ENCODE data around the gene RGS7.

Gene RGS7

GRCh38 chr1:241077386-241078147, 279.4 kb downstream of the RGS7 start:
- no peak for DNase-seq
- H3K4me2 ChIP-seq (ENCODE audit: low read length), result no peak overlapping the region
- H2BK5ac ChIP-seq (ENCODE audit: low read length), result no peak overlapping the region
- H2BK15ac ChIP-seq (replicated peaks; ENCODE audit: low read depth), result no peak overlapping the region
- H3K4me1 ChIP-seq (ENCODE audit: control insufficient read depth, low read depth, low read length), result no peaks in the 10 kb centered on the region
- H3K79me1 ChIP-seq (ENCODE audit: low read length), result no peaks in the 10 kb centered on the region
- H3K4me3 ChIP-seq (ENCODE audit: low read length), result no peak overlapping the region
- no peaks in the 10 kb centered on the region for H3K79me2 ChIP-seq (ENCODE audit: control insufficient read depth, insufficient read depth, low read length)
- no peak overlapping the region for H2AK5ac ChIP-seq (ENCODE audit: low read length)
- no peak overlapping the region for H4K8ac ChIP-seq (ENCODE audit: low read depth, low read length)
- no peak overlapping the region for H3K56ac ChIP-seq (ENCODE audit: low read length)
- H4K5ac ChIP-seq (ENCODE audit: low read length), result no peak overlapping the region
- no peaks in the 10 kb centered on the region for H3K36me3 ChIP-seq (ENCODE audit: control insufficient read depth, insufficient read depth, low read length)
- no peak overlapping the region for H3K18ac ChIP-seq (ENCODE audit: low read length)
- H3K23ac ChIP-seq (ENCODE audit: low read length), result no peak overlapping the region
- no peak overlapping the region for H2BK120ac ChIP-seq (ENCODE audit: low read depth, low read length)
- no peaks in the 10 kb centered on the region for H3K27me3 ChIP-seq (ENCODE audit: insufficient read depth, low read length, poor library complexity)
- no CpG with 5 or more reads among the region's 11 CpGs for WGBS (ENCODE audit: extremely low coverage, insufficient coverage, low lambda C conversion rate)
- no peak overlapping the region for H3K27ac ChIP-seq (ENCODE audit: low read depth, low read length)
- no peak overlapping the region for H3K9ac ChIP-seq (ENCODE audit: low read length)
- no peak overlapping the region for H3K4ac ChIP-seq (ENCODE audit: low read depth, low read length)

- Histone ChIP-seq H3K23ac (ENCODE audit: low read length) (no peak overlapping the region), H3K56ac (ENCODE audit: low read length) (no peak overlapping the region), H3K36me3 (ENCODE audit: control insufficient read depth, insufficient read depth, low read length) (no peaks in the 10 kb centered on the region), H3K27me3 (ENCODE audit: insufficient read depth, low read length, poor library complexity) (no peaks in the 10 kb centered on the region), H4K8ac (ENCODE audit: low read depth, low read length) (no peak overlapping the region), H3K79me1 (ENCODE audit: low read length) (no peaks in the 10 kb centered on the region), H3K4ac (ENCODE audit: low read depth, low read length) (peak overlapping the region; percentile 36), H2BK120ac (ENCODE audit: low read depth, low read length) (no peak overlapping the region), H3K79me2 (ENCODE audit: control insufficient read depth, insufficient read depth, low read length) (no peaks in the 10 kb centered on the region), H3K18ac (ENCODE audit: low read length) (no peak overlapping the region), H3K9ac (ENCODE audit: low read length) (no peak overlapping the region), H4K5ac (ENCODE audit: low read length) (no peak overlapping the region), H3K4me2 (ENCODE audit: low read length) (no peak overlapping the region), H2BK5ac (ENCODE audit: low read length) (no peak overlapping the region), H3K4me1 (ENCODE audit: control insufficient read depth, low read depth, low read length) (no peaks in the 10 kb centered on the region), H2BK15ac (replicated peaks; ENCODE audit: low read depth) (no peak overlapping the region), H3K27ac (ENCODE audit: low read depth, low read length) (no peak overlapping the region), H3K4me3 (ENCODE audit: low read length) (no peak overlapping the region), H2AK5ac (ENCODE audit: low read length) (no peak overlapping the region)
- no CpG with 5 or more reads among the region's 6 CpGs for WGBS (ENCODE audit: extremely low coverage, insufficient coverage, low lambda C conversion rate)
- no peak for DNase-seq
Observed at GRCh38 chr1:241074507-241074906, 282.5 kb downstream of the RGS7 start.

GRCh38 chr1:241068359-241068758, 288.6 kb downstream of the RGS7 start:
- Histone ChIP-seq H3K4me3 (ENCODE audit: low read length) (no peak overlapping the region), H2BK120ac (ENCODE audit: low read depth, low read length) (no peak overlapping the region), H3K4me2 (ENCODE audit: low read length) (no peak overlapping the region), H3K56ac (ENCODE audit: low read length) (no peak overlapping the region), H3K79me1 (ENCODE audit: low read length) (no peaks in the 10 kb centered on the region), H2BK5ac (ENCODE audit: low read length) (no peak overlapping the region), H3K18ac (ENCODE audit: low read length) (no peak overlapping the region), H3K27me3 (ENCODE audit: insufficient read depth, low read length, poor library complexity) (no peaks in the 10 kb centered on the region), H4K5ac (ENCODE audit: low read length) (no peak overlapping the region), H3K79me2 (ENCODE audit: control insufficient read depth, insufficient read depth, low read length) (no peaks in the 10 kb centered on the region), H4K8ac (ENCODE audit: low read depth, low read length) (no peak overlapping the region), H2BK15ac (replicated peaks; ENCODE audit: low read depth) (no peak overlapping the region), H3K4ac (ENCODE audit: low read depth, low read length) (no peak overlapping the region), H3K9ac (ENCODE audit: low read length) (no peak overlapping the region), H3K4me1 (ENCODE audit: control insufficient read depth, low read depth, low read length) (no peaks in the 10 kb centered on the region), H2AK5ac (ENCODE audit: low read length) (no peak overlapping the region), H3K23ac (ENCODE audit: low read length) (no peak overlapping the region), H3K27ac (ENCODE audit: low read depth, low read length) (no peak overlapping the region), H3K36me3 (ENCODE audit: control insufficient read depth, insufficient read depth, low read length) (no peaks in the 10 kb centered on the region)
- WGBS (ENCODE audit: extremely low coverage, insufficient coverage, low lambda C conversion rate), result no CpG with 5 or more reads among the region's 2 CpGs
- DNase-seq, result no peak

- Histone ChIP-seq H3K79me1 (ENCODE audit: low read length) (no peaks in the 10 kb centered on the region), H3K4me1 (ENCODE audit: control insufficient read depth, low read depth, low read length) (no peaks in the 10 kb centered on the region), H3K9ac (ENCODE audit: low read length) (no peak overlapping the region), H3K27ac (ENCODE audit: low read depth, low read length) (no peak overlapping the region), H3K56ac (ENCODE audit: low read length) (no peak overlapping the region), H4K8ac (ENCODE audit: low read depth, low read length) (no peak overlapping the region), H2BK5ac (ENCODE audit: low read length) (no peak overlapping the region), H4K5ac (ENCODE audit: low read length) (no peak overlapping the region), H3K27me3 (ENCODE audit: insufficient read depth, low read length, poor library complexity) (no peaks in the 10 kb centered on the region), H2BK15ac (replicated peaks; ENCODE audit: low read depth) (no peak overlapping the region), H3K18ac (ENCODE audit: low read length) (no peak overlapping the region), H2AK5ac (ENCODE audit: low read length) (no peak overlapping the region), H3K4me2 (ENCODE audit: low read length) (no peak overlapping the region), H3K4ac (ENCODE audit: low read depth, low read length) (no peak overlapping the region), H3K36me3 (ENCODE audit: control insufficient read depth, insufficient read depth, low read length) (no peaks in the 10 kb centered on the region), H2BK120ac (ENCODE audit: low read depth, low read length) (no peak overlapping the region), H3K23ac (ENCODE audit: low read length) (no peak overlapping the region), H3K4me3 (ENCODE audit: low read length) (no peak overlapping the region), H3K79me2 (ENCODE audit: control insufficient read depth, insufficient read depth, low read length) (no peaks in the 10 kb centered on the region)
- no CpG with 5 or more reads among the region's 5 CpGs for WGBS (ENCODE audit: extremely low coverage, insufficient coverage, low lambda C conversion rate)
- DNase-seq, result no peak
Observed at GRCh38 chr1:241063276-241063675, 293.7 kb downstream of the RGS7 start.

GRCh38 chr1:241061062-241061461, 295.9 kb downstream of the RGS7 start:
- Histone ChIP-seq H3K79me1 (ENCODE audit: low read length) (no peaks in the 10 kb centered on the region), H4K5ac (ENCODE audit: low read length) (no peak overlapping the region), H3K79me2 (ENCODE audit: control insufficient read depth, insufficient read depth, low read length) (no peaks in the 10 kb centered on the region), H3K27me3 (ENCODE audit: insufficient read depth, low read length, poor library complexity) (no peaks in the 10 kb centered on the region), H3K9ac (ENCODE audit: low read length) (no peak overlapping the region), H2BK5ac (ENCODE audit: low read length) (no peak overlapping the region), H3K56ac (ENCODE audit: low read length) (no peak overlapping the region), H2BK15ac (replicated peaks; ENCODE audit: low read depth) (no peak overlapping the region), H2BK120ac (ENCODE audit: low read depth, low read length) (no peak overlapping the region), H3K36me3 (ENCODE audit: control insufficient read depth, insufficient read depth, low read length) (no peaks in the 10 kb centered on the region), H3K4ac (ENCODE audit: low read depth, low read length) (no peak overlapping the region), H3K4me3 (ENCODE audit: low read length) (no peak overlapping the region), H3K23ac (ENCODE audit: low read length) (no peak overlapping the region), H3K18ac (ENCODE audit: low read length) (no peak overlapping the region), H2AK5ac (ENCODE audit: low read length) (no peak overlapping the region), H3K27ac (ENCODE audit: low read depth, low read length) (no peak overlapping the region), H3K4me1 (ENCODE audit: control insufficient read depth, low read depth, low read length) (no peaks in the 10 kb centered on the region), H3K4me2 (ENCODE audit: low read length) (no peak overlapping the region), H4K8ac (ENCODE audit: low read depth, low read length) (no peak overlapping the region)
- no CpG with 5 or more reads among the region's 3 CpGs for WGBS (ENCODE audit: extremely low coverage, insufficient coverage, low lambda C conversion rate)
- no peak for DNase-seq

GRCh38 chr1:241048622-241049021, 308.4 kb downstream of the RGS7 start:
- no CpG with 5 or more reads among the region's 4 CpGs for WGBS (ENCODE audit: extremely low coverage, insufficient coverage, low lambda C conversion rate)
- Histone ChIP-seq H3K4me2 (ENCODE audit: low read length) (no peak overlapping the region), H3K4me3 (ENCODE audit: low read length) (no peak overlapping the region), H3K27ac (ENCODE audit: low read depth, low read length) (no peak overlapping the region), H3K4me1 (ENCODE audit: control insufficient read depth, low read depth, low read length) (no peaks in the 10 kb centered on the region), H3K9ac (ENCODE audit: low read length) (no peak overlapping the region), H3K36me3 (ENCODE audit: control insufficient read depth, insufficient read depth, low read length) (no peaks in the 10 kb centered on the region), H4K5ac (ENCODE audit: low read length) (no peak overlapping the region), H3K79me2 (ENCODE audit: control insufficient read depth, insufficient read depth, low read length) (no peaks in the 10 kb centered on the region), H3K23ac (ENCODE audit: low read length) (no peak overlapping the region), H3K18ac (ENCODE audit: low read length) (no peak overlapping the region), H2BK5ac (ENCODE audit: low read length) (no peak overlapping the region), H3K79me1 (ENCODE audit: low read length) (no peaks in the 10 kb centered on the region), H2AK5ac (ENCODE audit: low read length) (no peak overlapping the region), H4K8ac (ENCODE audit: low read depth, low read length) (no peak overlapping the region), H3K56ac (ENCODE audit: low read length) (no peak overlapping the region), H2BK120ac (ENCODE audit: low read depth, low read length) (no peak overlapping the region), H3K4ac (ENCODE audit: low read depth, low read length) (no peak overlapping the region), H3K27me3 (ENCODE audit: insufficient read depth, low read length, poor library complexity) (no peaks in the 10 kb centered on the region), H2BK15ac (replicated peaks; ENCODE audit: low read depth) (no peak overlapping the region)
- DNase-seq, result peak; percentile 13
